ENCODE data around the gene SSC4D.

- TF ChIP-seq POLR2A (IDR thresholded peaks at IDR 0.05; ENCODE audit: low read depth) (no peak), POLR2AphosphoS5 (IDR thresholded peaks at IDR 0.05) (no peak), CTCF (IDR thresholded peaks at IDR 0.05) (no peak)
Measured at GRCh38 chr7:76358011-76358480, 51.5 kb downstream of the SSC4D start.
